Fibroblast of lung (primary cell): ENCODE results near the gene MTA1.

Experiments used
- CTCF ChIP-seq, 2 donors: IDR thresholded peaks in 1 of 2; conservative IDR thresholded peaks in 1 of 2; 1 replicate in 1 of 2; 2 replicates in 1 of 2; pipeline ENCODE4 v1.5.1; 2011 to 2012; ENCODE audit warnings: low read length in 2 of 2, control low read depth in 1 of 2, inconsistent platforms in 1 of 2, low read depth in 1 of 2, mild to moderate bottlenecking in 1 of 2
- EZH2 ChIP-seq: IDR thresholded peaks from 2 replicates; pipeline ENCODE4 v1.5.1; 2012; ENCODE audit warnings: low read length, control low read depth, mild to moderate bottlenecking; ENCODE audit errors: missing control alignments

DNA sequence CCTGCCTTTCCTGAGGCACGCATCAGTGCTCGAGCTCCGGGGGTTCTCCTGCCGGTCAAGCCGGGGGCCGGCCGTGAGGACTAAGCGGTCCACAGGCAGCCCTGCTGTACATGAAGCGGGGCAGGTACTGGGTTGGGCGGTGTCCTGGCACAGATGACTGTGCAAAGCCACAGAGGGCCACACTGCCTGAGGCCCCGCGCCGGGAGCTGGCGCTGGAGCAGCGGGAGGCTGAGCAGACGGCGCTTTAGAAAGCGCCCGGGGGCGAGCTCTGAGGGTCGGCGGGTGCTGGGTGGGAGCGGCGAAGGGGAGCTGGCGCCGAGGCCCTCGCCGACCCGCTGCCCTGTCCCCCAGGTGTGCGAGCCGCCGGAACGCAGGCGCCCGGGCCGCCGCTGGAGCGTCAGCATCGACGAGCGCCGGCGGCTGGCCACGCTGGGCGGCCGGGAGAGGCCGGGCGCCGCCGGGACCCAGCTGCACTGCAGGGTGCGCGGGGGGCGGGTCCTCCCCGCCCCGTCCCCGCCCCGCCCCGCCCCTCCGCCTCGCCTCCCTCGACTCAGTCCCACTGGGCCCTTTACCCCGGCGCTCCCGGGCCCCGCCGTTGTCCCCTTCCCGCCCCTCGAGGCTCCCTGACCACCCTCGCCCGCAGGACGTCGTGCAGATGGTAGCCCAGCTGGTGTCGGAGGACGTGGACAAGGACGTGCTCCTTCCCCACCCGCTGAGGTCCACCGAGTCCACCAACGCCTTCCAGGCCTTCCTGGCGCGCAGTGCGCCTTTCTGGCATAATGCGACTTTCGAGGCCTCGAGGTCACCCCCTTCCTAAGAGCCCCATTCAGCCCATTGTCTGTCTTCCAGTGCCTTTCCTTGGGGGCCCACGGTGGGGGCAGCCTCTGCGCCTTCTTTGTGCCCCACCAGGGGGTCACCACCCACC lies 8.3 kb upstream of the MTA1 start:
- TF ChIP-seq CTCF (conservative IDR thresholded peaks at IDR 0.05 in 1 of 2, IDR thresholded peaks at IDR 0.05 in 1 of 2; ENCODE audit: low read depth in 1 of 2, low read length in 2 of 2): no peak
- TF ChIP-seq EZH2: peak; percentile 31
